Parathyroid adenoma (tissue), 2 donors: ENCODE results near the gene KRT72.

Experiments
- H2AFZ ChIP-seq: fragments of 300-600 bp; sonication (generic); one replicate; pipeline ENCODE4 v1.7.0; 2017; ENCODE audit warnings: antibody characterized with exemption, mild to moderate bottlenecking
- H3K27ac ChIP-seq: fragments of 300-600 bp; sonication (generic); one replicate; pipeline ENCODE4 v1.7.0; 2017
- H3K27me3 ChIP-seq: fragments of 300-600 bp; sonication (generic); one replicate; pipeline ENCODE4 v1.7.0; 2017; ENCODE audit warnings: low read length; ENCODE audit not compliant: control insufficient read depth, insufficient read depth
- H3K36me3 ChIP-seq: fragments of 300-600 bp; sonication (generic); one replicate; pipeline ENCODE4 v1.7.0; 2017; ENCODE audit warnings: low read length; ENCODE audit not compliant: control insufficient read depth, insufficient read depth
- H3K4me1 ChIP-seq: fragments of 300-600 bp; sonication (generic); one replicate; pipeline ENCODE4 v1.7.0; 2017; ENCODE audit warnings: control low read depth
- H3K4me2 ChIP-seq: fragments of 300-600 bp; sonication (generic); one replicate; pipeline ENCODE4 v1.7.0; 2017; ENCODE audit warnings: low read length
- H3K4me3 ChIP-seq: fragments of 300-600 bp; sonication (generic); one replicate; pipeline ENCODE4 v1.7.0; 2017; ENCODE audit warnings: low read depth, low read length
- H3K79me2 ChIP-seq: fragments of 300-600 bp; sonication (generic); one replicate; pipeline ENCODE4 v1.7.0; 2017; ENCODE audit warnings: control low read depth
- H3K9ac ChIP-seq: fragments of 300-600 bp; sonication (generic); one replicate; pipeline ENCODE4 v1.7.0; 2017; ENCODE audit warnings: mild to moderate bottlenecking
- H3K9me3 ChIP-seq: fragments of 300-600 bp; sonication (generic); one replicate; pipeline ENCODE4 v1.7.0; 2017; ENCODE audit warnings: low read length; ENCODE audit not compliant: control insufficient read depth
- TF ChIP-seq, protein P1 (sequence below): fragments of 300-600 bp; sonication (generic); IDR thresholded peaks from one replicate; pipeline ENCODE4 v1.7.0; 2017; ENCODE audit warnings: antibody characterized with exemption, mild to moderate bottlenecking
- donor health status: primary hyperparathyroidism.

KRT72 gene

DNA sequence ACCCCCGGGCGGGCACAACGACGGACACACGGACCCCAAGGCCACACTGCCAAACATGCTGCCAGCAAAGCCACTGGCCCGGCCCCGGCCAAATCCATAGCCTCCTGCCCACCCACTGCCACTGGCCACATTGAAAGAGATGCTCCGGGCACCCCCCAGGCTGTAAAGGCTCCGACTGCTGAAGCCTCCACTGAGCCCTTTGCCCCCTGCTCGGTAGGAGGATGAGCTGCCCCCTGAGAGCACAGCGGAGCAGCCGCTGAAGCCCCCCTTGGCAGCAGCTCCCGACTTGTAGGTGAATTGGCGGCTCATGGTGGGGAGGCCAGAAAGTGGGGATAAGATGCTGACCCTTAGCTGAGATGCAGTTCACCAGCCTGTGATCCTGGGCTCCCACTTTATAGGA is 17.0 kb upstream of the KRT72 start, which contains the start of gene KRT73:
Gene KRT73 (minus strand): TSS at position 344 of the 400 bp plus-strand sequence. CDS start 35 bp downstream, at position 309.
- Histone ChIP-seq H3K79me2 (no peaks in the 10 kb centered on the region), H3K27ac (no peak within 1 kb of the TSS), H3K4me3 (no peak within 1 kb of the TSS), H2AFZ (no peak within 1 kb of the TSS), H3K9ac (no peak within 1 kb of the TSS), H3K36me3 (no peaks in the 10 kb centered on the region), H3K27me3 (no peaks in the 10 kb centered on the region), H3K4me2 (no peak within 1 kb of the TSS), H3K4me1 (no peaks in the 10 kb centered on the region), H3K9me3 (no peaks in the 10 kb centered on the region)
- TF ChIP-seq, protein P1, sequence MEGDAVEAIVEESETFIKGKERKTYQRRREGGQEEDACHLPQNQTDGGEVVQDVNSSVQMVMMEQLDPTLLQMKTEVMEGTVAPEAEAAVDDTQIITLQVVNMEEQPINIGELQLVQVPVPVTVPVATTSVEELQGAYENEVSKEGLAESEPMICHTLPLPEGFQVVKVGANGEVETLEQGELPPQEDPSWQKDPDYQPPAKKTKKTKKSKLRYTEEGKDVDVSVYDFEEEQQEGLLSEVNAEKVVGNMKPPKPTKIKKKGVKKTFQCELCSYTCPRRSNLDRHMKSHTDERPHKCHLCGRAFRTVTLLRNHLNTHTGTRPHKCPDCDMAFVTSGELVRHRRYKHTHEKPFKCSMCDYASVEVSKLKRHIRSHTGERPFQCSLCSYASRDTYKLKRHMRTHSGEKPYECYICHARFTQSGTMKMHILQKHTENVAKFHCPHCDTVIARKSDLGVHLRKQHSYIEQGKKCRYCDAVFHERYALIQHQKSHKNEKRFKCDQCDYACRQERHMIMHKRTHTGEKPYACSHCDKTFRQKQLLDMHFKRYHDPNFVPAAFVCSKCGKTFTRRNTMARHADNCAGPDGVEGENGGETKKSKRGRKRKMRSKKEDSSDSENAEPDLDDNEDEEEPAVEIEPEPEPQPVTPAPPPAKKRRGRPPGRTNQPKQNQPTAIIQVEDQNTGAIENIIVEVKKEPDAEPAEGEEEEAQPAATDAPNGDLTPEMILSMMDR = no peak

DNA sequence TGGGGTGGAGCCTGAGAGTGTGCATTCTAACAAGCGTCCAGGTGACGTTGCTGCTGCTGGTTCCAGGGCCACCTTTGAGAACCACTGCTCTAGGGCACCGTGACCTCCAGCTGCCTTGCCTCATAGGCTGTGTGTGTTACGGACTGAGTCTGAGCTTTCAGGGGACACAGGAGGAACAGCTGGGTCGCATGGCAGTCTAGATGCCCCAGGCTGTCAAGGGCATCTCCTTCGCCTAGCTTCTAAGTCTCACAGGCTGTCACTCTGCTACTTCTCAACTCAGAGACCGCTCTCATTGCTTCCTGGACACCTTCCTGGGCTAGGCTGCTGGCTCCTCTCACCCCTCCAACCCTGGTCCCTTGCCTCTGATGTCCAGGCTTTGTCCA is 16.1 kb upstream of the KRT72 start:
- H3K9me3 ChIP-seq = no peaks in the 10 kb centered on the region
- no peak overlapping the region for H3K4me3 ChIP-seq
- no peaks in the 10 kb centered on the region for H3K36me3 ChIP-seq
- TF ChIP-seq, protein P1 = no peak
- H3K4me1 ChIP-seq = no peaks in the 10 kb centered on the region
- H3K9ac ChIP-seq = no peak overlapping the region
- H3K27me3 ChIP-seq = no peaks in the 10 kb centered on the region
- no peak overlapping the region for H2AFZ ChIP-seq
- no peak overlapping the region for H3K4me2 ChIP-seq
- no peak overlapping the region for H3K27ac ChIP-seq
- no peaks in the 10 kb centered on the region for H3K79me2 ChIP-seq

DNA sequence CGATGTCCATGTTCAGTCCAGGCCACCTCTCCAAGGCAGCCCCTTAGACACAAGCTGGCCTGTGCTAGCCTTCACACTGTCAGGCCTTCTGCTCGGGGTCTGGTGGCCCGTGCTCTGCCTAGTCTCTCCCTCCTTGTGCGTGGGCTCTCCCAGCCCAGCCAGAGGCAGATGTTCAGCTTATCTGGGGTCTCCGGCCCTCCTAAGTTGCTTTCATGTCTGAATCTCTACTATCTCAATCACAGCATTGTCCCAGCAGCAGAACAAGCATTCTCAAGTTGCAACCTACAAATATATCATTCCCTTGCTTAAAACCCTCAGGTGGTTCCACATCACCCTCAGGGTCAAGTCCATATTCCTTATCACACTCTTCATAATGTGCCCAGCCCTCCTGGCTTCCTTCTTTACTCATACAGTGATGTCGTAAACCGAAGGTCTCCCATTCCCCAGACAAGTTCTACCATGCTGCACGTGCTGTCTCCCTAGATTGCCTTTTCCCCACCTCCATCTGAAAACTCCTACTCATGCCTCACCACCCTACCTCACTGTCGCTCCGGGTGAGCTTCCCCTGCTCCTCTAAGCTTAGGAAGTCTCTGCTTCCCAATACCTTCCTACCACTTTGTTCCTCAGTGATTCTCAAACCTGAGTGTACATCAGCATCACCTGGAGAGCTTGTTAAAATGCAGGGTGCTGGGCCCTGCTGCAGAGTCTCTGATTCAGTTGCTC is 15.6 kb upstream of the KRT72 start:
- no peaks in the 10 kb centered on the region for H3K4me1 ChIP-seq
- H2AFZ ChIP-seq = no peak overlapping the region
- no peaks in the 10 kb centered on the region for H3K36me3 ChIP-seq
- no peaks in the 10 kb centered on the region for H3K27me3 ChIP-seq
- H3K4me3 ChIP-seq = no peak overlapping the region
- no peak overlapping the region for H3K4me2 ChIP-seq
- TF ChIP-seq, protein P1 = no peak
- H3K9ac ChIP-seq = no peak overlapping the region
- H3K79me2 ChIP-seq = no peaks in the 10 kb centered on the region
- H3K9me3 ChIP-seq = no peaks in the 10 kb centered on the region
- no peak overlapping the region for H3K27ac ChIP-seq

DNA sequence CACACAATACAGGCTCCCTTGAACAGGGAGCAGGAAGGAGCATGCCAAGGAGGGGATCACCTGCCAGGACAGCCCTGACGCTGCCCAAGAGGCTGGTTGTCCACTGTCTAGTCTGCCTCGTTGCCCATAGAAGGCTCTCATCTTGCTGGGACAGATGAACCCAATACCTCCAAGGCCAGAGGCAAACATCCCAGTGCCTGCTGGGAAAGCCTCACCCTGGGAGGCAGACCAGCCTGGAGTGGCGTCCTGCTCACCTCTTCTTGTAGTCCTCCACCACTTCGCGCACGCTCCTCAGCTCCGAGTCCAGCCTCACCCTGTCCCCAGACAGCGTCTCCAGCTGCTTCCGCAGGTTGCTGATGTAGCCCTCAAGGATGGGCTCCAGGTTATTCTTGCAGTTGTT is 14.6 kb upstream of the KRT72 start:
- H3K9me3 ChIP-seq = no peaks in the 10 kb centered on the region
- no peak overlapping the region for H3K9ac ChIP-seq
- no peaks in the 10 kb centered on the region for H3K79me2 ChIP-seq
- H3K27me3 ChIP-seq = no peaks in the 10 kb centered on the region
- H2AFZ ChIP-seq = no peak overlapping the region
- no peak overlapping the region for H3K27ac ChIP-seq
- no peaks in the 10 kb centered on the region for H3K4me1 ChIP-seq
- no peak overlapping the region for H3K4me2 ChIP-seq
- H3K36me3 ChIP-seq = no peaks in the 10 kb centered on the region
- TF ChIP-seq, protein P1 = no peak
- no peak overlapping the region for H3K4me3 ChIP-seq
